ENCODE measurements around the gene CPOX. TPM values are rescaled to one million over a fixed set of nuclear protein-coding genes. Genes with fewer than 3 reads are reported as not detected.

Gene CPOX
- total RNA-seq, 1 donor from 2014 or later, result 15.8 TPM

DNA sequence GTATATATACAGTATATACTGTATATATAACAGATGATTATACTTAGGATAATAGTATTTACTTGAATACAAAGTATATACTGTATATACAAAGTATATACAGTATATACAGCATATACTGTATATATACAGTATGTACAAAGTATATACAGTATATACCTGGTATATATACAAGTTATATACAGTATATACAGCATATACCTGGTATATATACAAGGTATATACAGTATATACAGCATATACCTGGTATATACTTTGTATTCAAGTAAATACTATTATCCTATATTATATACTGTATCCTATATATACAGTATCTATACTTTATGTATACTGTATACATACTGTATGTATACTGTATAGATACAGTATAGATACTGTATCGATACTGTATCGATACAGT is 14.6 kb upstream of the CPOX start:
- no peak for ATAC-seq
- no peaks in the 10 kb centered on the region for H3K9me3 ChIP-seq
- DNase-seq, result no peak
- intact Hi-C loops (cut with DNase I), result no loop called here
- no peak overlapping the region for H3K27ac ChIP-seq
- no peaks in the 10 kb centered on the region for H3K36me3 ChIP-seq
- TF ChIP-seq, protein P1, sequence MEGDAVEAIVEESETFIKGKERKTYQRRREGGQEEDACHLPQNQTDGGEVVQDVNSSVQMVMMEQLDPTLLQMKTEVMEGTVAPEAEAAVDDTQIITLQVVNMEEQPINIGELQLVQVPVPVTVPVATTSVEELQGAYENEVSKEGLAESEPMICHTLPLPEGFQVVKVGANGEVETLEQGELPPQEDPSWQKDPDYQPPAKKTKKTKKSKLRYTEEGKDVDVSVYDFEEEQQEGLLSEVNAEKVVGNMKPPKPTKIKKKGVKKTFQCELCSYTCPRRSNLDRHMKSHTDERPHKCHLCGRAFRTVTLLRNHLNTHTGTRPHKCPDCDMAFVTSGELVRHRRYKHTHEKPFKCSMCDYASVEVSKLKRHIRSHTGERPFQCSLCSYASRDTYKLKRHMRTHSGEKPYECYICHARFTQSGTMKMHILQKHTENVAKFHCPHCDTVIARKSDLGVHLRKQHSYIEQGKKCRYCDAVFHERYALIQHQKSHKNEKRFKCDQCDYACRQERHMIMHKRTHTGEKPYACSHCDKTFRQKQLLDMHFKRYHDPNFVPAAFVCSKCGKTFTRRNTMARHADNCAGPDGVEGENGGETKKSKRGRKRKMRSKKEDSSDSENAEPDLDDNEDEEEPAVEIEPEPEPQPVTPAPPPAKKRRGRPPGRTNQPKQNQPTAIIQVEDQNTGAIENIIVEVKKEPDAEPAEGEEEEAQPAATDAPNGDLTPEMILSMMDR (IDR thresholded peaks at IDR 0.05), result no peak
- H3K27me3 ChIP-seq, result no peaks in the 10 kb centered on the region
- H3K4me3 ChIP-seq, result no peak overlapping the region
- H3K4me1 ChIP-seq, result no peaks in the 10 kb centered on the region

- no peaks in the 10 kb centered on the region for H3K9me3 ChIP-seq
- TF ChIP-seq, protein P1 (IDR thresholded peaks at IDR 0.05), result no peak
- intact Hi-C loops (cut with DNase I), result no loop called here
Measured at GRCh38 chr3:98603580-98603979, 10.2 kb upstream of the CPOX start.

DNA sequence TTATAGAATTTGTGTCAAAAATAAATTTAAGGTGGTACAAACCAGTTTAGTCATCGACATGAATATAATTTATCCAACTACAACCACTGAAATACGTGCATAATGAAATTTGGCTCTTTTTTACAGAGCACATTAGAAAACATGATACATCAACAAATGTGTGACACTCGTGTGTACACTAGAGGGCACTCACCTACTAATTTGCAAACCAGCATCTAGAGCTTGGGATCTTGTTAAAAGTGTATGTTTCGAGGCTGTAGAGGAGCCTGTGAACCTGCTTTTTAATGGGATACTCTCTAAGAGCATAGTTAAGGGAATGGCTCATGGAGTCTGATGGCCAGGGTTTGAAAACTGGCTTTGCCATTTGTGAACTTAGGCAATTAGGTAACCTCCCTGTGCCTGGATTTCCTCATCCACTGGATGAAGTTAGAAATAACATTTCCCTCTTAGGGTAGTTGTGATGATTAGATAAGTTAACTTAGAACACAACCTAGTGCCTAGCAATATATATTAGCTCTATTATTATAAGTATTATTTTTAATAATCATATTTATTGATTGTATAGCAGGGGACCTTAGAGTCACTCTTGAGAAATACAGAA is 8.8 kb upstream of the CPOX start:
- intact Hi-C loops (cut with DNase I), result no loop called here
- H3K27me3 ChIP-seq, result no peaks in the 10 kb centered on the region
- TF ChIP-seq, protein P1 (IDR thresholded peaks at IDR 0.05), result peak; percentile 78
- no peak overlapping the region for H3K27ac ChIP-seq
- ATAC-seq, result peak; percentile 94
- no peak overlapping the region for H3K4me3 ChIP-seq
- H3K4me1 ChIP-seq, result no peaks in the 10 kb centered on the region
- no peaks in the 10 kb centered on the region for H3K36me3 ChIP-seq
- H3K9me3 ChIP-seq, result no peaks in the 10 kb centered on the region
- DNase-seq, result no peak

More at GRCh38 chr3:98603580-98603979, 10.2 kb upstream of the CPOX start:
- Histone ChIP-seq H3K4me3 (no peak overlapping the region), H3K27ac (no peak overlapping the region), H3K36me3 (no peaks in the 10 kb centered on the region), H3K4me1 (no peaks in the 10 kb centered on the region), H3K27me3 (no peaks in the 10 kb centered on the region)
- DNase-seq (no peak), ATAC-seq (no peak)

DNA sequence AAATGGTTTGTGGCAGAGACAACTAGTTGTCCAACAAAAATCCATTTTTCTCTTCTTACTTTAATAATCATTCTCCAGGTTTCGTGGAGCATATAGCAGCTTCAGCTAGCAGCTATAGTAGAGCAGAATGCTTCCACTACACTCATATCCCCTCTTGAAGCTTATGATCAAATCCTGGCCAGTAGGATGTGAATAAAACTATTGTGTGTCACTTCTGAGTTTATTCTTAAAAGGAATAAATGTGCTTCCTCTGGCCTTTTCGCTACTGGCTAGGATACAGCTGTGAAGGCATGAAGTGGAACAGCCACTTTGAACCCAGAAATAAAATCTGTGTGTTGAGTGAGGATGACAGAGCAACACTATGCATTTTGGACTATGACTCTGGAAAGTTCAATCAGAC is 7.8 kb upstream of the CPOX start:
- intact Hi-C loops (cut with DNase I), result no loop called here
- TF ChIP-seq, protein P1 (IDR thresholded peaks at IDR 0.05), result no peak
- no peak for DNase-seq
- no peaks in the 10 kb centered on the region for H3K9me3 ChIP-seq
- H3K4me1 ChIP-seq, result no peaks in the 10 kb centered on the region
- H3K4me3 ChIP-seq, result no peak overlapping the region
- H3K27ac ChIP-seq, result no peak overlapping the region
- no peaks in the 10 kb centered on the region for H3K36me3 ChIP-seq
- no peak for ATAC-seq
- no peaks in the 10 kb centered on the region for H3K27me3 ChIP-seq

DNA sequence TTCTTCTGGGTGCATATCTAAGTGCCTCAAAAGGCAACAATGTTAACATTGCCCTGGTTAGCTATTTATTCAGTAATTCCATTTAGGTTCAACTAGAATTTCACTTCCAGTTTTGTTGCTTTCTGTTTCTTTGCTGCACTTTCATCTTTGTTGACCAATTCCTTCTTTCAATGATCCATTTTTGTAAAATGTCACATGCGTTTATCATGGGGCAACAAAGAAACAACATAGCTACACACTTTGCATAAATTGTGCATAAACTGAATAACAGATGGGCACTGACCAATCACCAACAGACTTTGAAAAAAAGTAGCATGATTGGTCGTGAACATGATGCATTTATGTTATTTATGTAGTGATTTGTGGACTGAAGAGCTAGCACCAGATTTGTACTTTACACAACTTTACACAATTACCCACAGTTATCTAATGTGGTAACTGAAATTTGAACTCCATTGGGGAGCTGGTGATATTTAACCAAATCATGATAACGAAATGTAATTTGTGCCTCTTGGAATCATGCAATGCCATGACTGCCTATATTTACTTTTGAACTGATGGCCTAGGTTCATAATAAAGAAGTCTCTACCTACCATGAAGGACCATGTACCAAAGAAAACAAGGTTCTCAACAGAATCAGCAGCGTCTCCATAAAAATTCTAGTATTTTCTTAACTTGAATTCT is 7.1 kb upstream of the CPOX start:
- ATAC-seq (no peak), DNase-seq (no peak)
- no peaks in the 10 kb centered on the region for H3K27me3 ChIP-seq
- H3K4me3 ChIP-seq, result no peak overlapping the region
- no peaks in the 10 kb centered on the region for H3K4me1 ChIP-seq
- H3K36me3 ChIP-seq, result no peaks in the 10 kb centered on the region
- intact Hi-C loops (cut with DNase I), result no loop called here
- no peaks in the 10 kb centered on the region for H3K9me3 ChIP-seq
- TF ChIP-seq, protein P1 (IDR thresholded peaks at IDR 0.05), result no peak
- H3K27ac ChIP-seq, result no peak overlapping the region
